CD4-positive, alpha-beta T cell (primary cell): ENCODE measurements around the gene LITAFD. TPM values are rescaled to one million over a fixed set of nuclear protein-coding genes. Genes with fewer than 3 reads are reported as not detected.

ENCODE experiments used
- ATAC-seq: fragments of 200-7000 bp; cut with Tn5 transposase; one replicate; pipeline ENCODE4 v1.10.0; 2022; ENCODE audit warnings: mild to moderate bottlenecking; ENCODE audit not compliant: poor library complexity
- CTCF ChIA-PET: fragments of 350-600 bp; sonication (Branson Sonifier 250); formaldehyde crosslinking; loops from one replicate; lab custom pipeline; 2021; ENCODE audit warnings: antibody characterized with exemption, inconsistent platforms; lab: Charles Lee
- POLR2A ChIA-PET: fragments of 350-600 bp; sonication (Branson Sonifier 250); formaldehyde crosslinking; loops from one replicate; lab custom pipeline; 2021; ENCODE audit warnings: antibody characterized with exemption, inconsistent platforms; lab: Charles Lee
- DNase-seq, 14 experiments: peaks; one replicate each; pipeline ENCODE4 v3.0.0-alpha.2; 2013 to 2020; ENCODE audit warnings: mixed read lengths in 2 of 14
- H3K27ac ChIP-seq, 2 donors: one replicate each; pipeline versions ENCODE4 v1.5.1 to v1.7.0; 2013; ENCODE audit warnings: low read length in 2 of 2, low read depth in 1 of 2, mild to moderate bottlenecking in 1 of 2
- H3K27me3 ChIP-seq, 2 experiments: 1 replicate in 1 of 2; 2 replicates in 1 of 2; pipeline versions ENCODE4 v1.6.1 to v1.7.0; 2013; ENCODE audit warnings: low read length in 2 of 2, control low read depth in 1 of 2, mild to moderate bottlenecking in 1 of 2, moderate library complexity in 1 of 2; ENCODE audit not compliant: insufficient read depth in 2 of 2, control insufficient read depth in 1 of 2
- H3K36me3 ChIP-seq: one replicate; pipeline ENCODE4 v1.6.1; 2013; ENCODE audit warnings: low read length, control low read depth; ENCODE audit not compliant: insufficient read depth
- H3K4me1 ChIP-seq: one replicate; pipeline ENCODE4 v1.6.1; 2013; ENCODE audit warnings: low read length, control low read depth; ENCODE audit not compliant: insufficient read depth
- H3K4me3 ChIP-seq: one replicate; pipeline ENCODE4 v1.5.1; 2013; ENCODE audit warnings: mild to moderate bottlenecking, low read length, moderate library complexity
- H3K9me3 ChIP-seq, 2 experiments: 1 replicate in 1 of 2; 2 replicates in 1 of 2; pipeline versions ENCODE4 v1.6.1 to v1.7.0; 2013; ENCODE audit warnings: low read length in 2 of 2, mild to moderate bottlenecking in 2 of 2, control low read depth in 1 of 2, moderate library complexity in 1 of 2; ENCODE audit not compliant: control insufficient read depth in 1 of 2, insufficient read depth in 1 of 2
- H3K27ac Mint-ChIP-seq: one replicate; pipeline ENCODE4 v1.8.0; 2020; ENCODE audit warnings: mixed read lengths
- H3K27me3 Mint-ChIP-seq: one replicate; pipeline ENCODE4 v1.8.0; 2021; ENCODE audit warnings: mixed read lengths
- H3K36me3 Mint-ChIP-seq: one replicate; pipeline ENCODE4 v1.8.0; 2021; ENCODE audit warnings: low read depth, mixed read lengths
- H3K4me1 Mint-ChIP-seq: one replicate; pipeline ENCODE4 v1.8.0; 2021; ENCODE audit warnings: low read depth, mixed read lengths
- H3K4me3 Mint-ChIP-seq: one replicate; pipeline ENCODE4 v1.8.0; 2020; ENCODE audit warnings: mild to moderate bottlenecking, mixed read lengths
- H3K9me3 Mint-ChIP-seq: one replicate; pipeline ENCODE4 v1.8.0; 2020; ENCODE audit warnings: mixed read lengths
- CTCF ChIP-seq: fragments of 200-600 bp; IDR thresholded peaks from one replicate; pipeline ENCODE4 v1.8.0; 2022; ENCODE audit warnings: antibody characterized with exemption, mild to moderate bottlenecking
- intact Hi-C, 2 experiments: fragments of 100-400 bp; cut with DNase I in 1 of 2; cut with micrococcal nuclease in 1 of 2; formaldehyde crosslinking; loops; one replicate each; pipeline versions ENCODE4 v1.15.1 to v1.9.0; 2023 to 2025; cut with DNase I, micrococcal nuclease
- total RNA-seq, 174 experiments: library from RNA in 2 of 174; stranded (reverse) in 2 of 174; gene quantifications; one replicate each; pipeline ENCODE4 v1.2.3 and lab custom pipeline; 2021 to 2026

LITAFD gene
- total RNA-seq, 2 experiments from 2014 or later: 0.60 TPM; not detected in 1

GRCh38 chr16:8888951-8889892, 7.1 kb downstream of the LITAFD start:
- Mint-ChIP-seq H3K27ac (no peak overlapping the region), H3K36me3 (peaks cover 48% of the 10 kb centered on the region), H3K4me3 (no peak overlapping the region), H3K4me1 (peaks cover 25% of the 10 kb centered on the region), H3K9me3 (no peaks in the 10 kb centered on the region), H3K27me3 (peaks cover 9% of the 10 kb centered on the region)
- H3K9me3 ChIP-seq: peaks cover 0 to 5% of the 10 kb centered on the region in 2 experiments
- no peaks in the 10 kb centered on the region for H3K27me3 ChIP-seq
- ATAC-seq (no peak), DNase-seq (no peak)
- no peak overlapping the region for H3K27ac ChIP-seq
- H3K4me3 ChIP-seq: no peak overlapping the region
- TF ChIP-seq CTCF: no peak
- POLR2A ChIA-PET: no interaction called here
- CTCF ChIA-PET: interaction anchor here (1.2 kb wide), 1 partner anchor 9 kb away, joined by 5 read pairs; no protein-coding TSS in a partner anchor
- intact Hi-C loops: no loop called here
- H3K36me3 ChIP-seq: peaks cover 32% of the 10 kb centered on the region
- peaks cover 26% of the 10 kb centered on the region for H3K4me1 ChIP-seq

GRCh38 chr16:8889893-8890548, 7.9 kb downstream of the LITAFD start:
- no peak overlapping the region for H3K4me3 ChIP-seq
- peaks cover 26% of the 10 kb centered on the region for H3K4me1 ChIP-seq
- no peak for ATAC-seq
- TF ChIP-seq CTCF: no peak
- Mint-ChIP-seq H3K36me3 (peaks cover 56% of the 10 kb centered on the region), H3K9me3 (no peaks in the 10 kb centered on the region), H3K4me1 (peaks cover 25% of the 10 kb centered on the region), H3K27ac (peak overlapping the region; percentile 92), H3K27me3 (peaks cover 9% of the 10 kb centered on the region), H3K4me3 (no peak overlapping the region)
- peaks cover 40% of the 10 kb centered on the region for H3K36me3 ChIP-seq
- no peak overlapping the region for H3K27ac ChIP-seq
- DNase-seq: no peak
- ChIA-PET CTCF (interaction anchor here (1.2 to 2.4 kb wide), 4 partner anchors 10 to 119 kb away, joined by 3 to 19 read pairs (median 9); no protein-coding TSS in a partner anchor), POLR2A (no interaction called here)
- H3K27me3 ChIP-seq: no peaks in the 10 kb centered on the region
- peaks cover 0 to 5% of the 10 kb centered on the region in 2 experiments for H3K9me3 ChIP-seq
- intact Hi-C loops: loop anchor here in 1 of 2 experiments (5.0 kb wide), 1 partner anchor 117 kb away; no protein-coding TSS in a partner anchor

- Mint-ChIP-seq H3K27ac (peak overlapping the region; percentile 92), H3K4me3 (no peak overlapping the region), H3K36me3 (peaks cover 61% of the 10 kb centered on the region), H3K27me3 (peaks cover 5% of the 10 kb centered on the region), H3K9me3 (no peaks in the 10 kb centered on the region), H3K4me1 (peaks cover 21% of the 10 kb centered on the region)
- Histone ChIP-seq H3K36me3 (peaks cover 45% of the 10 kb centered on the region), H3K9me3 (peaks cover 0 to 3% of the 10 kb centered on the region in 2 experiments), H3K4me1 (peaks cover 24% of the 10 kb centered on the region), H3K27me3 (no peaks in the 10 kb centered on the region), H3K27ac (no peak overlapping the region), H3K4me3 (no peak overlapping the region)
- ChIA-PET POLR2A (no interaction called here), CTCF (interaction anchor here (1.2 to 2.4 kb wide), 3 partner anchors 11 to 118 kb away, joined by 3 to 19 read pairs (median 13); no protein-coding TSS in a partner anchor)
- no peak for TF ChIP-seq CTCF
- ATAC-seq (no peak), DNase-seq (no peak)
- intact Hi-C loops: loop anchor here in 1 of 2 experiments (5.0 kb wide), 1 partner anchor 117 kb away; no protein-coding TSS in a partner anchor
Measured at GRCh38 chr16:8890549-8890921, 8.4 kb downstream of the LITAFD start.
